Stimulated activated CD8-positive, alpha-beta memory T cell treated with anti-CD3 and anti-CD28 coated beads, Interleukin-12 subunit alpha, Interleukin-12 subunit beta, amount 100 ng/mL, for 4 hours (primary cell): Measurements from ENCODE around the gene SELENOP.
"Not testable (repeated sequence)": the region's sequence is repeated elsewhere in the genome, so short reads cannot be mapped to it uniquely, and the experiment has no call there.

Experiments used
- DNase-seq: peaks from one replicate; pipeline ENCODE4 v3.0.0-alpha.2; 2020; ENCODE audit warnings: low read depth

Gene SELENOP

GRCh38 chr5:42826757-42827515 lies 15.2 kb upstream of the SELENOP start:
- no peak for DNase-seq

- DNase-seq, result no peak
Measured at GRCh38 chr5:42825422-42826148, 13.9 kb upstream of the SELENOP start.

GRCh38 chr5:42824347-42824976 lies 12.8 kb upstream of the SELENOP start:
- DNase-seq, result no peak

- DNase-seq, result no peak
Measured at GRCh38 chr5:42822548-42822947, 10.9 kb upstream of the SELENOP start.

- DNase-seq, result no peak
Measured at GRCh38 chr5:42819745-42820144, 8.1 kb upstream of the SELENOP start.

- DNase-seq, result not testable (repeated sequence)
Measured at GRCh38 chr5:42816546-42816945, 4.9 kb upstream of the SELENOP start.

DNA sequence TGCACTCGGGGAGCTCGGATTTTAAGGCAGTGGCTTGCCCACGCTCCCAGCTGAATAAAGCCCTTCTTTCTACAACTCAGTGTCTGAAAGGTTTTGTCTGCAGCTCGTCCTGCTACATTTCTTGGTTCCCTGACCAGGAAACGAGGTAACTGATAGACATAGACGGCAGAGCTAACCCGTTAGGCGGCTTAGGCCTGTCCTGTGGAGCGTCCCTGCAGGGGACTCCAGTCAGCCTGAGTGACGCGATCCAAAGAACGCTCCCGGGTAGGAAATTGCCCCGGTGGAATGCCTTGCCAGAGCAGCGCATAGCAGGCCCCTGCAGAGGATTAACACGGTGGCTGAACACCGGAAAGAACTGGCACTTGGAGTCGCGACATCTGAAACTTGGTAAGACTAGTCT lies 1.8 kb upstream of the SELENOP start:
- no peak for DNase-seq

GRCh38 chr5:42812620-42813019 lies 928 bp upstream of the SELENOP start:
- no peak for DNase-seq

- no peak for DNase-seq
Measured at GRCh38 chr5:42810834-42811590, 680 bp downstream of the SELENOP start.

DNA sequence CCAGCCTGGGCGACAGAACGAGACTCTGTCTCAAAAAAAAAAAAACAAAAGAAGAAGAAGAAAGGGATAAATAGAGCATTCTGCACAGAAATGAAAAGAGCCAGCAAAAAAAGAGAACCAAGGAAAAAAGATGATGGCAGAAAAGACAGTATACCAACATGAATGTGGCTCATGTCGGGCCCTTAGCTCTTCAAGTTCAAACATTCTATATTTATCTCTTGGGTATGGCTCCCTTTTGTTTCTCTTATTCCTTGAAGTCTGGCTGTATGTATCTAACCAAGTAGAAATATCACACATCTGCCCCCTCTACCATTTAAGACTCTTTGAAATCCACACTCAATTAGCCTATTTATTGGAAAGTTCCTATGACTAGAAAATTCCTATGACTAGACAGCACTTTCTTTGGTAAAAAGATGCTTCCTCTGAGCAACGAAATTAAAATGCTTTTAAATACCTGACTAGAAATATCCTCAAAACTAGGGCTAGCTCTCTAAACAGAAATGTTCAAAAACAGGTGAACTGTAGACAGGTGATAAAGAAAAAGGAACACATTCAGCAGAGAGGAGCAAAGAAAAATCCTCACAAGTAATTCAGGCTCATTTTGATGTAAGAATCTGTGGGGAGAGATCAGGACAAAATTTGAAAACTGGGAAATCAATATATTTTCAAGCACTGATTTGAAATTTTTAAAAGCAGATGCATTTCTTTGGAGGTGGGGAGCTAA lies 2.6 kb downstream of the SELENOP start:
- DNase-seq, result no peak

GRCh38 chr5:42807722-42808447 lies 3.8 kb downstream of the SELENOP start:
- no peak for DNase-seq

DNA sequence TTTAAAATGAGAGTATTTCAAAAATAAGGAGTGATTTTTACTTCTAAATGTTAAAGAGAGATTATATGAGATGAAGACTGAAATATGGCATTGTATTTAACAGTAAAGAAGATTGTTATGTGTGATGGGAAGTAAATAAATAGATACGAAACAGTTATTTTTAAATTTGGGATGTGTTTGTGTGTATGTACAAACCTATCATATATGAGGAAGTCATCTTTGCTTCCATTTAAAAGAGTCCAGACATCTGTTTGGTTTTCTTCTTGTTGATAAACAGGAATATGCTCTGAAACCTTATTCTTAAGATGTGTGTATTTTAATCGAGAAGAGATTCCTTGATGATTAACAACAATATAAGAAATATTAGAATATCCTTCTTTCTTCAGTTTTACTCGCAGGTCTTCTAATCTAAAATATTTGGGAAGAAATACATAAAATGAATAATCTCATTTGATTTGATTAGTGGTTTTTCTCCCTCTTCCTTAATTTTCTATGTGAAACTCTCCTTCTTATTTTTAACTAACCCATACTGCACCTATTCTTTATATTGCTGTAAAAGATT lies 4.9 kb downstream of the SELENOP start:
- DNase-seq, result no peak

DNA sequence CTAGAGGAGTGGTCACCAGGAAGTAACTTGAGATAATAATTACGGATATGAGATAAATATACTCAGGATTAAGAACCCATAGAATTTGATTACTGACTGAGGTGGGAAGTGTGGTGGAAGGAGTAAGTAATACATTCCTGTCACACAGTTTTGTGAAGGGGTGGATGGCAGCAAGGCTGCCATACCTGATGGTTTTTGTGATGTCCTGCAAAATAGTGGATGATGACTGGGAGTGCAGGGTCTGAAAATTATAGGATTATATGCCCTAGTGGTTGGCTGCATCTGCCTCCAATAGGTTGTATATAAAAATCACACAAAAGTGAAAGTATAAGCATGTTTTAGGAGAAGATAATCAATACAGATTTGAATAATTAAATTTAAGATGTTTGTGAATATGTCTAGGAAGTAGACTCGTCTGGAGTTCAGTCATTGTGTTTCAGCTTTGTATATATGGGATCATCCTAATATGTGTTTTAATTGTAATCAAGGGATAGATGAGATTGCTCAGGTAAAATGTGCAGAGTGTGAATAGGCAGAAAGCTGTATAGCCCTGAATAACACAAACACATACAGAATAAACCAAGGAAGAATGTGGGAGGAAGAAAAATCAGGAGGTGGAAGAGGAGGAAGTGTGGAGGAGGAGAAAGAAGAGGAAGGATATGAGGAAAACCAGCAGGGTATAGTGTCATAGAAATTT lies 5.5 kb downstream of the SELENOP start:
- no peak for DNase-seq

DNA sequence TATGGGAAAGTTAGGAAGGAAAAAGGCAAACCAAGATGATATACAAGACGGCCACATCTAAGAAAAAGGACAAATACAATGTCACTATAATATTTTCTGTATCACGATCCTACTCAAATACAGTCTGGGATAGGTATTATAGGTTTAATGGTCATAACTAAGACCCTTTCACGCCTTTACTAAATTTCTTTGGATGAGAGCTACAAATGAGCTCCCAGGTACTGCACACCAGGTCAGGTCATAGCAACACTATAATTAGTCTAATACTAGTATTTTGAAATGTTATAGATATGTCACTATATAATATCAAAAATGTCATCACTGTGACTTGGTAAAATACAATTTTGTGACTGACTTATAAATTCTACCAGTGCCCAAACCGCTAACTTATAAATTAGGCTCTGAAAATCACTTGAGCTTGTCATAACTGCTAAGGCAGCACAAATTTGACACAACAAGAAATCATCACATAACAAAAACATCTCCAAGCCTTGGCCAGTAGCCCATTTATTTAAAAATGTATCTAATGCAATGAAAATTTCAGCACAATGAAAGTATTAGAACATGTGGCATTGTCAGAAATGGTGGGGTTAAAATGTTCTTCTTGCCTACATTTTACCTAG lies 6.9 kb downstream of the SELENOP start:
- DNase-seq, result no peak

- DNase-seq, result no peak
Measured at GRCh38 chr5:42801516-42802166, 10.1 kb downstream of the SELENOP start.

DNA sequence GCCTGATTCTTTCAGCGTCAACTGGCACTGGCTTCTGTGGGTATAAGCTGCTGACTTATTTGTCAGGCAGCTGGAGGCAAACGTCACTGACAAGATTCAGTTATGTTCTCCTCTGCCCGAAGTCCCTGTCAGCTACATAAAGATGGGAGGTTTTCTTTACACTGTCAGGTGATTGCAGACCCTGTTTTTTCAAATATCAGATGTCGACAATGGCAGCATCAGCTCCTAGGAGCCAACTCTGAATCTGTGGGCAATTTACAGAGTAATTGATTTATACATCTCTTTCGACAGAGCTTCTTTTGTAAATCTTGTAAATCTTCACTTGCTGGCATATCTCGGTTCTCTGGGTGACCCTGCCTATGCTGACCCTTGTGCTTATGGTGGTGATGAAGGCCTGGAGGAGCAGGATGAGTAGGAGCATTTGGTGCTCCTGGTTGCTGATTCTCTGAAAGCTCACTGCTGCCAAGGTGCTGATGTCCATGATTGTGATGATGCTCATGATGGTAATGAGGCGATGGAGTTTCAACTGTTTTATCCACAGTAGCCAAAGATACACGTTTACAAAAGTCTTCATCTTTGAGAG lies 10.9 kb downstream of the SELENOP start:
- no peak for DNase-seq

GRCh38 chr5:42799668-42800114 lies 12.0 kb downstream of the SELENOP start:
- DNase-seq, result no peak

- no peak for DNase-seq
Measured at GRCh38 chr5:42799241-42799608, 12.5 kb downstream of the SELENOP start.
